Measurements from ENCODE around the gene TEX55.

GRCh38 chr3:119176778-119177177, 30.8 kb downstream of the TEX55 start:
- TF ChIP-seq CTCF (IDR thresholded peaks at IDR 0.05) (no peak), POLR2A (IDR thresholded peaks at IDR 0.05) (no peak)
